Right renal pelvis (tissue), 4 donors: ENCODE results near the gene NOL7. TPM values are rescaled to one million over a fixed set of nuclear protein-coding genes. Genes with fewer than 3 reads are reported as not detected.

ENCODE experiments used
- DNase-seq, 4 donors: peaks; one replicate each; pipeline ENCODE4 v3.0.0-alpha.2; 2013; ENCODE audit warnings: low read depth in 4 of 4, low spot score in 3 of 4, missing footprints in 1 of 4
- polyA plus RNA-seq, 4 donors: library from polyadenylated mRNA; unstranded; fragments of 120-200 nt; gene quantifications; one replicate each; pipeline ENCODE4 v1.2.1, GENCODE V29; 2013; ENCODE audit not compliant: insufficient read length in 4 of 4

The NOL7 gene
- polyA plus RNA-seq, result 10 to 100 TPM; 88.0 to 97.0 (median 94.3) TPM

GRCh38 chr6:13614926-13615791 lies at the start of gene NOL7:
Gene NOL7 (plus strand): TSS chr6:13615335. CDS start chr6:13615359, 24 bp downstream.
- DNase-seq, result peak; percentile 95 to 100 (median 96)

DNA sequence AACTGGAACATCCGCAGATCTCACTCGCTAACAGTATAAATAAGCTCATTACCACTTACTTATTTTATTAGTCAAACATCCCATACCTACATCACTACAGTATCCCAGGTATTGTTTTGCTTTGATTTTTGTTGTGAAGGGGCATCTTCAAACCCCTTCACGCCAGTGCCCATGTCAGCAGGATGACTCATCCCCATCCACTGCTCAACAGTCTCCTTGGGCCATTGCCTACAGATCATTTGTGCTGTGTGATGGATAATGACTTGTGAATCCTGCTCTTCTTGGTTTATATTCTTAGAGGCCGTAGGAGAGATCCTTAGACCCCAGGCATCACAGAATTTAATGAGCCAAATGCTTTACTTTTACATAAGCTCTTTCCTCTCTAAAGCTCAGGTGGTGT lies 49.2 kb upstream of the NOL7 start:
- no peak for DNase-seq

DNA sequence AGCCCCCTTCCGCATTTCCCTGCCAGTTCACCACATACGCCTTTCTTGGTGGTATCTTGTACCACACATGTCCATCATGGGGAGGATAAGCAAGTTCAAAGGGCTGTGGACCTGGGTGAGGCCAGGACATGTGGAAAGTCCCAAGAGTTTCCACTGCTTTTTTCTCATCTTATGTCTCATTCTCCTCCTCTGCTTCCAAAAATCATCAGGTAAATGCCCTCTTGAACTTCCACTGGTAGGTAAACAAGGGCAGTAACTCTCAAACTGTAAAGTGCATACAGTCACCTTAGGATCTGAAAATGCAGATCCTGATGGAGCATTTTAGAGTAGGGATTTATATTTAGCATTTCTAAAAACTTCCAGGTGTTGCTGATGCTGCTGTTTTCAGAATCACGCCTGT lies 48.6 kb upstream of the NOL7 start:
- DNase-seq, result no peak

GRCh38 chr6:13568970-13569369 lies 46.2 kb upstream of the NOL7 start:
- no peak for DNase-seq

- DNase-seq, result no peak
Measured at GRCh38 chr6:13572240-13572639, 42.9 kb upstream of the NOL7 start.

DNA sequence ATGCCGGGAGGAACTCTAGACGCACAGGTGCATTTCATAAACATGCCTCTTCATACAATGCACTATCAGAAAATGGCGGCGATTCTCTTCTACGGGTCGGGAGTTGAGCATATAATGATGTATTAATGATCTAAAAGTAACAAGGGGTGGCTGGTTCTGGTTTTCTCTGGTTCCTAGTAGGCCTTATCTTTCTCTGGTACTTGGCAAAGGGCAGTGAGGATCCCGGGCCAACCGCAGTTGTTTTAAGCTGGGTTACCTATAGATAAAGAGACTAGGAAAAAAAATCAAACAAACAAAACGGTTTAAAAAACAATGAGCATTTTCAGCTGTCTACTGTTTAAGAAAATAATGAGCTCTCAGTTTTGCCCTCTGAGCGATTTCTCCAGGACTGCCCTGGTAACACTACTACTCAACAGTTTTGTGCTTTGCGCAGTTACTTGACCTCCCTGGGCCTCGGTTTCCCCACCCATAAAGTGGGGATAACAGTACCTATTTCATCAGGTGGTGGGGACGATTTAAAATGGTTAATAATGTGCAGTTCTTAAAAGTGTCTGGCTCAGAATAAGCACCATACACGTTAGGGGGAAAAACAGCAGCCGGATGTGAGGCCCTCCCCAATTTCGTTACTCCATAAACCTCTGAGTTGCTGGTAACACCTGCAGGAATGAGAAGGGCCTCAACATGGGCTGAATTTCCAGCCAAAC lies 42.0 kb upstream of the NOL7 start:
- no peak for DNase-seq

- DNase-seq, result peak in 2 of 4 donors; percentile 10 to 12
Measured at GRCh38 chr6:13573669-13574110, 41.4 kb upstream of the NOL7 start.

DNA sequence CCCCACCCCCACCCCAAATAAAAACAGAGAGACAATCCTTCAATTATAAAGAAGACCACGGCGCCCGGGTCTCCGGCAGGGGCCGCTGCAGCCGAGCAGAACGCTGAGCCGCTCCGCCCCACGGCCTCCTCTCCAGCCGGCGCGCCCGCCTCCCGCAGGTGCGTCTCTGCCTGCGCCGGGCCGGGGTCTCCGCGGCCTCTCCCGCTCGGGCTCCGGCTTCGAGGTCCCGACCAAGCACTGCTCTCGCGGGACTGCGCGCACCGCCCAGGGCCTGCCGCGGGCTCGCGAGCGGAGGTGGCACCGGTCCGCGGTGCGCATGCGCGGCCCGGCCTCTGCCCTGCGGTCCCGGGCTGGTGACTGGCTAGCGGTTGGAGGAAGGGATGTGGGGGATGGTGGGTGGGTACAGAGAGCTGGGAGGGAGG lies 41.0 kb upstream of the NOL7 start:
- peak; percentile 83 to 90 (median 88) for DNase-seq

- peak; percentile 50 to 69 (median 60) for DNase-seq
Measured at GRCh38 chr6:13574571-13575376, 40.4 kb upstream of the NOL7 start, which contains the start of gene SIRT5. Gene SIRT5 (plus strand): TSS chr6:13574601. CDS start chr6:13584111, 9,510 bp downstream.

- no peak for DNase-seq
Measured at GRCh38 chr6:13575377-13575775, 39.8 kb upstream of the NOL7 start.

DNA sequence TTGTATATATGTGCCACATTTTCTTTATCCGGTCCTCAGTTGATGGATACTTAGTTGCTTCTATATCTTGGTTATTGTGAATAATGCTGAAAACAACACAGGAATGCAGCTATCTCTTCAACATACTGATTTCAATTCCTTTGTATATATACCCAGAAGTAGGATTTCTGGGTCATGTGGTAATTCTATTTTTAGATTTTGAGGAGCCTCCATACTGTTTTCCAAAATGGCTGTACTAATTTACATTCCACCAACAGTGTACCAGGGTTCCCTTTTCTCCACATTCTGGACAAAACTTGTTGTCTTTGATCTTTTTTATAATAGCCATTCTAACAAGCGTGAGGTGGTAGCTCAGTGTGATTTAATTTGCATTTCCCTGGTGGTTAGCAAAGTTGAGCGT lies 39.1 kb upstream of the NOL7 start:
- DNase-seq, result no peak

- DNase-seq, result no peak
Measured at GRCh38 chr6:13577926-13578325, 37.2 kb upstream of the NOL7 start.

DNA sequence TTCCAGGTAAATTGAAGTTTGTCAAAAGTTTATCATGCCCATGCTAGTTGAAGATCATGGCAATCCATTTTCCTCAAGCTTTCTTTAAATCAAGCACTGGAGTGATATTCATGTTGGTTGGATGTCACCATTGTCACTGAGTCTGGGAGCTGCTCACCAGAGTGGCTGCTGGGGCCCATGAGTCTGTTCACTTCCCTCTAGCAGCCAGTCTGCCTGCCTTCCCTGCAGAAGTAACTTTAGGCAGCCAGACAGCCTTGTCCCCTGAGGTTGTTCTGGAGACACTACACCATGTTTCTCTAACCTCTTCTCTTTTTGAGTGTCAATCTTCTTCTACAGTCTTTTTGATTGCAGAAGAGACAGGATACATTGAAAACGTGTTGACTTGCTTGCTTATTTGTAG lies 35.2 kb upstream of the NOL7 start:
- no peak for DNase-seq

DNA sequence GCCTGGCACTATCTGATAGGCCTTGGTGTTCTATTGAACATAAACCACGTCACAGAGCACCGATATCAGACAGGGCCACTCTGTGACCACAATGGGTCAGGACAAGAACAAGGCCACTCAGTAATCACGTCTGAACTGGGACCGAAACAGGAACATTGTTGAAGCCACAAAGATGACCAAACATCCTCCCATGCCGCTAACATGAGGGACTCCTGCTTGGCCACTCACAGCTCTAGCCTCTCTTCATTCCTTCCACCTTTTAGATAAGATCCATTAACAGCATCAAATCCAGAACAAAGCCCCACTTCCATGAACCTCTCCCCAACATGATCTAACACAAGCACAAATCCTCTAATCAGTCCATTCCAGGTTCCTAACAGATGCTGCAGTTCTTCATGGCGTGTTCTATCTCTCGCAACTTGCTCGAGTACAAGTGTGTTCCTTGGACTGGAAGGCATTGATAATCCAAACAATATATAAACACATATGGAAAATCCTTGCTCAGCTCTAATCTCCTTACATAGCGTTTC lies 33.4 kb upstream of the NOL7 start:
- DNase-seq, result no peak

DNA sequence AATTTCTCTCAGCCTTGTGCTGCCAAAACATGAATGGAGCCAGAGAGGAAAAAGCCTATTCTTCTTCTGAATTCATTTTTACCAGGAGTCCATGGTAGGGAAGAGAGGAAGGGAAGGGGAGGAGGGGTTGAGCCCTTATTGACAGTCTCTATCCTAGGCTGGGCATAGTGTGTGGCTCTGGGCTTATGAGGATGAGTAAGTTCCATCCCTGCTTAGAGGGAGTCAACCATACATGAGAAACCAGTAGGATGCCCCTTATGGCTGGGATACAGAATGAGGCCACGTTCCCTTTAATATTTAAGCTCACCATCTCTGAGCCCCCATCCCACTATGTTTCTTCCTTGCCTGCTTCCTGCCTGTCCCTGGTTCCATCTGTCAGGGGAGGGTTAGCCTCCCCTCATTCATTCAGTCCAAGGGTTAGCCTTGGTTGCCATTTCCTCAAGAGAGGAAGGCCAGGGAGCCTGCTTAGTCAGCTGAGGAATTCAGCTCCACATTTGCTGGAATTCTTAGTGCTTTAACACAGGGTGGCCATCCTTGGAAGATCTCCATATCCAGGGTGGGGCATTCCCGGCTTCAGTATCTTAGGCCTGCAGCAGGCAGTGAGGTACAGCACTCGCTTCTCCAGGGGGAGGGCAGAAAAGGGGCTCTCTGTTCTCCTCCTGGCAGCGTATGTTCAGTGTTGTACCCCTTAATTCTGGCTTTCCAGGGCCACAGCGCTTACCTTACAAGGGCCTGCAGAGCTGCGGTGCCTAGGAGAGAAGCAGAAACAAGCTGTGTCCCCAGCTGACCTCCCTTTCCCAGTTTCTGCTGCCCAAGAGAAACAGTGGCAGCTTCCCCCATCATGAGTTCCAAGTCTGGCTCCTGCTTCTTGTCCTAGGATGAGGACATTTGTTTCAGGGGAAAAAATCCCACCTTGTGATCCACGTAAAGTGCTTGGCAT lies 28.3 kb upstream of the NOL7 start:
- no peak for DNase-seq

GRCh38 chr6:13589801-13590200 lies 25.3 kb upstream of the NOL7 start:
- no peak for DNase-seq

- no peak for DNase-seq
Measured at GRCh38 chr6:13590574-13591153, 24.5 kb upstream of the NOL7 start.

DNA sequence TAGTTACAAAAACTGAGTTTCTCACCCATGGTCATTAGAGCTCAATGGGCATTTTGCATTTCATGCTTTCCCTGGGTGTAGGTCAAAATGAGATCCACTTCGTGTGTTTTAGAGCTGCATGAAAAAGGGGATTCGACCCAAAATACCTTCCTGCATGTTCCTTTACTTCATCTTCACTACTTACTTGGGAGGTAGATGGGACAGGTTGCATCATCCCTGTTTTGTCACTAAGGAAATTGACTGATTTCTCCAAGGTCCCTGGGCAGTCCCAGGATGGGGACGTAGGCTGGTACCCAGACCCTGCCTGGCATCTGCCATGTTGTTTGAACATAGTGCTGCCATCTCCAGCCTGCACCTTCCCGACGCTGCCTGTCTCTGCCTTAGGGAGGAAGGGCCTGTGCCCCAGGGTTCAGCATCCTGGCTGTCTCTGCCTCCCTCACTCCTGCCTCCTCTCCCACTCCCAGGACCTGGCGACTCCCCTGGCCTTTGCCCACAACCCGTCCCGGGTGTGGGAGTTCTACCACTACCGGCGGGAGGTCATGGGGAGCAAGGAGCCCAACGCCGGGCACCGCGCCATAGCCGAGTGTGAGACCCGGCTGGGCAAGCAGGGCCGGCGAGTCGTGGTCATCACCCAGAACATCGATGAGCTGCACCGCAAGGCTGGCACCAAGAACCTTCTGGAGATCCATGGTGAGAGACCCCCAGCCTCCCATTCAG lies 23.8 kb upstream of the NOL7 start:
- no peak for DNase-seq
